HEK293 (cell line): ENCODE data around the gene MXD4.

ENCODE experiments used
- CTCF ChIA-PET: fragments of 350-600 bp; formaldehyde crosslinking; extraction: SDS; loops from one replicate; lab custom pipeline; 2021; ENCODE audit warnings: antibody characterized with exemption; lab: Yijun Ruan, JAX
- POLR2A ChIA-PET: fragments of 300-600 bp; formaldehyde crosslinking; extraction: SDS; loops from one replicate; lab custom pipeline; 2020; ENCODE audit warnings: antibody characterized with exemption, inconsistent platforms; lab: Yijun Ruan, JAX
- H3K27ac ChIP-seq: fragments of 200-500 bp; sonication (Bioruptor generic); 2 replicates; pipeline ENCODE4 v1.5.1; 2014; ENCODE audit warnings: low read depth, low read length, control low read depth, inconsistent platforms; ENCODE audit errors: extremely low read depth
- H3K36me3 ChIP-seq, 2 experiments: fragments of 200-500 bp in 1 of 2; sonication (Bioruptor generic) in 1 of 2; 1 replicate in 1 of 2; 2 replicates in 1 of 2; pipeline ENCODE4 v1.5.1; 2014 to 2017; ENCODE audit warnings: inconsistent platforms in 2 of 2, low read length in 2 of 2; ENCODE audit not compliant: control insufficient read depth in 2 of 2, insufficient read depth in 1 of 2
- H3K4me1 ChIP-seq: fragments of 200-500 bp; sonication (Bioruptor generic); 2 replicates; pipeline ENCODE4 v1.5.1; 2014; ENCODE audit warnings: mild to moderate bottlenecking, low read length, inconsistent platforms; ENCODE audit not compliant: control insufficient read depth, insufficient read depth
- H3K4me3 ChIP-seq: 2 replicates; pipeline ENCODE4 v1.5.1; 2011; ENCODE audit warnings: low read depth, mild to moderate bottlenecking, control low read depth, low read length, moderate library complexity
- H3K9me3 ChIP-seq: fragments of 200-500 bp; sonication (Bioruptor generic); 2 replicates; pipeline ENCODE4 v1.5.1; 2014; ENCODE audit warnings: low read depth, low read length, inconsistent platforms; ENCODE audit not compliant: control insufficient read depth, insufficient read depth
- KLF8 ChIP-seq: fragments of 450-650 bp; formaldehyde crosslinking; IDR thresholded peaks from 2 replicates; pipeline ENCODE4 v1.5.1; 2016; ENCODE audit warnings: missing biosample characterization, missing genetic modification characterization
- KLF9 ChIP-seq: fragments of 450-650 bp; formaldehyde crosslinking; IDR thresholded peaks from 2 replicates; pipeline ENCODE4 v1.5.1; 2016; ENCODE audit warnings: missing biosample characterization, missing genetic modification characterization, low read depth
- PRDM1 ChIP-seq: fragments of 450-650 bp; formaldehyde crosslinking; IDR thresholded peaks from 2 replicates; pipeline ENCODE4; 2016; ENCODE audit warnings: missing biosample characterization, missing genetic modification characterization
- REPIN1 ChIP-seq: fragments of 450-650 bp; formaldehyde crosslinking; IDR thresholded peaks from 2 replicates; pipeline ENCODE4 v1.5.1; 2017; ENCODE audit warnings: missing biosample characterization, missing genetic modification characterization, low read depth
- ZBTB1 ChIP-seq: fragments of 450-650 bp; formaldehyde crosslinking; IDR thresholded peaks from 2 replicates; pipeline ENCODE4 v1.5.1; 2016; ENCODE audit warnings: missing biosample characterization, missing genetic modification characterization
- ZFHX2 ChIP-seq: fragments of 450-650 bp; formaldehyde crosslinking; conservative IDR thresholded peaks from 2 replicates; pipeline ENCODE4 v1.5.1; 2016; ENCODE audit warnings: missing biosample characterization, missing genetic modification characterization
- ZNF169 ChIP-seq: fragments of 450-650 bp; formaldehyde crosslinking; IDR thresholded peaks from 2 replicates; pipeline ENCODE4 v1.5.1; 2016; ENCODE audit warnings: missing biosample characterization, missing genetic modification characterization
- ZNF221 ChIP-seq: fragments of 450-650 bp; formaldehyde crosslinking; IDR thresholded peaks from 2 replicates; pipeline ENCODE4 v1.5.1; 2017; ENCODE audit warnings: missing biosample characterization, missing genetic modification characterization, borderline replicate concordance
- ZNF335 ChIP-seq: fragments of 450-650 bp; formaldehyde crosslinking; conservative IDR thresholded peaks from 2 replicates; pipeline ENCODE4 v1.5.1; 2016; ENCODE audit warnings: missing biosample characterization, missing genetic modification characterization
- ZNF350 ChIP-seq: fragments of 450-650 bp; formaldehyde crosslinking; IDR thresholded peaks from 2 replicates; pipeline ENCODE4 v1.5.0; 2017; ENCODE audit warnings: missing biosample characterization, mild to moderate bottlenecking, missing genetic modification characterization
- ZNF366 ChIP-seq: fragments of 450-650 bp; formaldehyde crosslinking; conservative IDR thresholded peaks from 2 replicates; pipeline ENCODE4 v1.5.1; 2016; ENCODE audit warnings: missing biosample characterization, missing genetic modification characterization
- ZNF629 ChIP-seq: fragments of 450-650 bp; formaldehyde crosslinking; IDR thresholded peaks from 2 replicates; pipeline ENCODE4 v1.5.1; 2017; ENCODE audit warnings: missing biosample characterization, missing genetic modification characterization
- TF ChIP-seq, protein P1 (sequence below): fragments of 450-650 bp; formaldehyde crosslinking; IDR thresholded peaks from 2 replicates; pipeline ENCODE4 v1.5.1; 2017; ENCODE audit warnings: missing biosample characterization, missing genetic modification characterization
- TF ChIP-seq, protein P2 (sequence below): fragments of 450-650 bp; formaldehyde crosslinking; IDR thresholded peaks from 2 replicates; pipeline ENCODE4 v1.5.1; 2016; ENCODE audit warnings: missing biosample characterization, missing genetic modification characterization
- TF ChIP-seq, protein P3 (sequence below): fragments of 450-650 bp; formaldehyde crosslinking; conservative IDR thresholded peaks from 2 replicates; pipeline ENCODE4 v1.5.1; 2016; ENCODE audit warnings: low read depth, missing biosample characterization, missing genetic modification characterization
- TF ChIP-seq, protein P4 (sequence below): fragments of 450-650 bp; formaldehyde crosslinking; IDR thresholded peaks from 2 replicates; pipeline ENCODE4 v1.5.1; 2017; ENCODE audit warnings: missing biosample characterization, missing genetic modification characterization

The MXD4 gene

DNA sequence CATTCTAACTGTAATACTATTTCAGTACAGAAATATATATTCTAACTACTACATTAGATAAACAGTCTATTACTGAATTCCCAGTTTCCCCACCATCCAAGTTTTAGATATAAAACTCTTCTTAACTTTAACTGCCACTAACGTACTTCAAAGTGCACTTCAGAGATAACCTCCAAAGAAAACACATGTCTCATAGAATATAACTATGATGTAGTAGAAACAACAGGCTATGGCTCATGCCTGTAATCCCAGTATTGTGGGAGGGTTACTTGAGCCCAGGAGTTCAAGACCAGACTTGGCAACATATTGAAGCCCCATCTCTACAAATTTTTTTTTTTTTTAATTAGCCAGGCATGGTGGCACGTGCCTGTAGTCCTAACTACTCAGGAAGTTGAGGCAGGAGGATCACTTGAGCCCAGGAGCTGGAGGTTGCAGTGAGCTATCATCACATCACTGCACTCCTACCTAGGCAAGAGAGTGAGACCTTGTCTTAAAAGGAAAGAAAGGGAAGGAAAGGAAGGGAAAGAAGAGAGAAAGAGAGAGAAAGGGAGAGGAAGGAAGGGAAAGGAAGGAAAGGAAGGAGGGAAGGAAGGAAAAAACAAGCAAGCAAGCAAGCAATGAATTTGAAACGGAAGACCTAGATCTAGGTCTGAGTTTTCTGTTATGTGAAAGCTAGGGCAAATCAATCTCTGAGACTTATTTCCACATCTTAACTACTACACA is 24.8 kb downstream of the MXD4 start:
- ChIA-PET POLR2A (interaction anchor here (1.7 kb wide), 1 partner anchor 25 kb away, joined by 5 read pairs; the partner anchor contains the start of gene MXD4), CTCF (interaction anchor here (0.5 to 1.6 kb wide), 3 partner anchors 17 to 1859 kb away, joined by 3 to 15 read pairs (median 7); no protein-coding TSS in a partner anchor)
- TF ChIP-seq, protein P1, sequence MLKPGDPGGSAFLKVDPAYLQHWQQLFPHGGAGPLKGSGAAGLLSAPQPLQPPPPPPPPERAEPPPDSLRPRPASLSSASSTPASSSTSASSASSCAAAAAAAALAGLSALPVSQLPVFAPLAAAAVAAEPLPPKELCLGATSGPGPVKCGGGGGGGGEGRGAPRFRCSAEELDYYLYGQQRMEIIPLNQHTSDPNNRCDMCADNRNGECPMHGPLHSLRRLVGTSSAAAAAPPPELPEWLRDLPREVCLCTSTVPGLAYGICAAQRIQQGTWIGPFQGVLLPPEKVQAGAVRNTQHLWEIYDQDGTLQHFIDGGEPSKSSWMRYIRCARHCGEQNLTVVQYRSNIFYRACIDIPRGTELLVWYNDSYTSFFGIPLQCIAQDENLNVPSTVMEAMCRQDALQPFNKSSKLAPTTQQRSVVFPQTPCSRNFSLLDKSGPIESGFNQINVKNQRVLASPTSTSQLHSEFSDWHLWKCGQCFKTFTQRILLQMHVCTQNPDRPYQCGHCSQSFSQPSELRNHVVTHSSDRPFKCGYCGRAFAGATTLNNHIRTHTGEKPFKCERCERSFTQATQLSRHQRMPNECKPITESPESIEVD (tag by site-specific recombination): peak; percentile 64
- TF ChIP-seq, protein P2, sequence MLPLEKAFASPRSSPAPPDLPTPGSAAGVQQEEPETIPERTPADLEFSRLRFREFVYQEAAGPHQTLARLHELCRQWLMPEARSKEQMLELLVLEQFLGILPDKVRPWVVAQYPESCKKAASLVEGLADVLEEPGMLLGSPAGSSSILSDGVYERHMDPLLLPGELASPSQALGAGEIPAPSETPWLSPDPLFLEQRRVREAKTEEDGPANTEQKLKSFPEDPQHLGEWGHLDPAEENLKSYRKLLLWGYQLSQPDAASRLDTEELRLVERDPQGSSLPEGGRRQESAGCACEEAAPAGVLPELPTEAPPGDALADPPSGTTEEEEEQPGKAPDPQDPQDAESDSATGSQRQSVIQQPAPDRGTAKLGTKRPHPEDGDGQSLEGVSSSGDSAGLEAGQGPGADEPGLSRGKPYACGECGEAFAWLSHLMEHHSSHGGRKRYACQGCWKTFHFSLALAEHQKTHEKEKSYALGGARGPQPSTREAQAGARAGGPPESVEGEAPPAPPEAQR: no peak
- TF ChIP-seq ZNF221 (no peak), ZFHX2 (tag by site-specific recombination) (no peak), KLF8 (tag by site-specific recombination) (no peak), ZBTB1 (no peak), ZNF366 (tag by site-specific recombination) (peak; percentile 80), ZNF629 (tag by site-specific recombination) (no peak), PRDM1 (tag by site-specific recombination) (peak; percentile 100), REPIN1 (no peak)
- TF ChIP-seq, protein P3, sequence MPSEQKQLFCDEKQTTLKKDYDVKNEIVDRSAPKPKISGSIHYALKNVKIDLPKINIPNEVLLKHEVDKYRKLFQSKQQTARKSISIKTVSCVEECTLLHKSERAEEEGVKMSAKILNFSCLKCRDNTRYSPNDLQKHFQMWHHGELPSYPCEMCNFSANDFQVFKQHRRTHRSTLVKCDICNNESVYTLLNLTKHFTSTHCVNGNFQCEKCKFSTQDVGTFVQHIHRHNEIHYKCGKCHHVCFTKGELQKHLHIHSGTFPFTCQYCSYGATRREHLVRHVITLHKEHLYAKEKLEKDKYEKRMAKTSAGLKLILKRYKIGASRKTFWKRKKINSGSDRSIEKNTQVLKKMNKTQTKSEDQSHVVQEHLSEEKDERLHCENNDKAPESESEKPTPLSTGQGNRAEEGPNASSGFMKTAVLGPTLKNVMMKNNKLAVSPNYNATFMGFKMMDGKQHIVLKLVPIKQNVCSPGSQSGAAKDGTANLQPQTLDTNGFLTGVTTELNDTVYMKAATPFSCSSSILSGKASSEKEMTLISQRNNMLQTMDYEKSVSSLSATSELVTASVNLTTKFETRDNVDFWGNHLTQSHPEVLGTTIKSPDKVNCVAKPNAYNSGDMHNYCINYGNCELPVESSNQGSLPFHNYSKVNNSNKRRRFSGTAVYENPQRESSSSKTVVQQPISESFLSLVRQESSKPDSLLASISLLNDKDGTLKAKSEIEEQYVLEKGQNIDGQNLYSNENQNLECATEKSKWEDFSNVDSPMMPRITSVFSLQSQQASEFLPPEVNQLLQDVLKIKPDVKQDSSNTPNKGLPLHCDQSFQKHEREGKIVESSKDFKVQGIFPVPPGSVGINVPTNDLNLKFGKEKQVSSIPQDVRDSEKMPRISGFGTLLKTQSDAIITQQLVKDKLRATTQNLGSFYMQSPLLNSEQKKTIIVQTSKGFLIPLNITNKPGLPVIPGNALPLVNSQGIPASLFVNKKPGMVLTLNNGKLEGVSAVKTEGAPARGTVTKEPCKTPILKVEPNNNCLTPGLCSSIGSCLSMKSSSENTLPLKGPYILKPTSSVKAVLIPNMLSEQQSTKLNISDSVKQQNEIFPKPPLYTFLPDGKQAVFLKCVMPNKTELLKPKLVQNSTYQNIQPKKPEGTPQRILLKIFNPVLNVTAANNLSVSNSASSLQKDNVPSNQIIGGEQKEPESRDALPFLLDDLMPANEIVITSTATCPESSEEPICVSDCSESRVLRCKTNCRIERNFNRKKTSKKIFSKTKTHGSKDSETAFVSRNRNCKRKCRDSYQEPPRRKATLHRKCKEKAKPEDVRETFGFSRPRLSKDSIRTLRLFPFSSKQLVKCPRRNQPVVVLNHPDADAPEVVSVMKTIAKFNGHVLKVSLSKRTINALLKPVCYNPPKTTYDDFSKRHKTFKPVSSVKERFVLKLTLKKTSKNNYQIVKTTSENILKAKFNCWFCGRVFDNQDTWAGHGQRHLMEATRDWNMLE: no peak
- H3K36me3 ChIP-seq: peaks cover 9 to 65% of the 10 kb centered on the region in 2 experiments
- no peak overlapping the region for H3K27ac ChIP-seq
- H3K4me3 ChIP-seq: no peak overlapping the region
- no peaks in the 10 kb centered on the region; the same call in 1 of the 2 replicates for H3K4me1 ChIP-seq
- H3K9me3 ChIP-seq: no peaks in the 10 kb centered on the region

DNA sequence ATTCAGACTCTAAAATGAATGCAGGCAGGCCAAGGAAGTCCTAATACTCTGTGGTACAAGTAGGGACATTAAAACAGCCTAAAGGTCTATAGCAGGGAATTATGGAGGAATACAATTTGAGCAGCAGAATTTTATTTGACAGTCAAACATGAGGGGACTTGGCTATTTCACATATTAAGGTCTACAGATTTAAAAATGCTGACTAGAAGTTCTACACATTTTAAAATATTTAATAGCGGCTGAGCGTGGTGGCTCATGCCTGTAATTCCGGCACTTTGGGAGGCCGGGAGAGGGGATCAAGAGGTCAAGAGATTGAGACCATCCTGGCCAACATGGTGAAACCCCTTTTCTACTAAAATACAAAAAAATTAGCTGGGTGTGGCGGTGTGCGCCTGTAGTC is 30.8 kb downstream of the MXD4 start:
- no peaks in the 10 kb centered on the region for H3K4me1 ChIP-seq
- ChIA-PET POLR2A (interaction anchor here (0.7 kb wide), 1 partner anchor 8 kb away, joined by 3 read pairs; no protein-coding TSS in a partner anchor), CTCF (interaction anchor here (0.5 to 2.3 kb wide), 2 partner anchors 11 to 19 kb away, joined by 3 to 13 read pairs; no protein-coding TSS in a partner anchor)
- no peaks in the 10 kb centered on the region for H3K9me3 ChIP-seq
- no peak overlapping the region for H3K27ac ChIP-seq
- H3K36me3 ChIP-seq: peaks cover 9 to 54% of the 10 kb centered on the region in 2 experiments
- H3K4me3 ChIP-seq: no peak overlapping the region
- TF ChIP-seq ZFHX2 (tag by site-specific recombination) (no peak), ZNF169 (tag by site-specific recombination) (no peak), ZNF350 (no peak), ZNF335 (no peak), KLF9 (tag by site-specific recombination) (no peak)
- TF ChIP-seq, protein P3: no peak
- TF ChIP-seq, protein P4, sequence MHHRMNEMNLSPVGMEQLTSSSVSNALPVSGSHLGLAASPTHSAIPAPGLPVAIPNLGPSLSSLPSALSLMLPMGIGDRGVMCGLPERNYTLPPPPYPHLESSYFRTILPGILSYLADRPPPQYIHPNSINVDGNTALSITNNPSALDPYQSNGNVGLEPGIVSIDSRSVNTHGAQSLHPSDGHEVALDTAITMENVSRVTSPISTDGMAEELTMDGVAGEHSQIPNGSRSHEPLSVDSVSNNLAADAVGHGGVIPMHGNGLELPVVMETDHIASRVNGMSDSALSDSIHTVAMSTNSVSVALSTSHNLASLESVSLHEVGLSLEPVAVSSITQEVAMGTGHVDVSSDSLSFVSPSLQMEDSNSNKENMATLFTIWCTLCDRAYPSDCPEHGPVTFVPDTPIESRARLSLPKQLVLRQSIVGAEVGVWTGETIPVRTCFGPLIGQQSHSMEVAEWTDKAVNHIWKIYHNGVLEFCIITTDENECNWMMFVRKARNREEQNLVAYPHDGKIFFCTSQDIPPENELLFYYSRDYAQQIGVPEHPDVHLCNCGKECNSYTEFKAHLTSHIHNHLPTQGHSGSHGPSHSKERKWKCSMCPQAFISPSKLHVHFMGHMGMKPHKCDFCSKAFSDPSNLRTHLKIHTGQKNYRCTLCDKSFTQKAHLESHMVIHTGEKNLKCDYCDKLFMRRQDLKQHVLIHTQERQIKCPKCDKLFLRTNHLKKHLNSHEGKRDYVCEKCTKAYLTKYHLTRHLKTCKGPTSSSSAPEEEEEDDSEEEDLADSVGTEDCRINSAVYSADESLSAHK: no peak
